MCF 10A (cell line): ENCODE measurements around the gene MRPS25. TPM values are rescaled to one million over a fixed set of nuclear protein-coding genes. Genes with fewer than 3 reads are reported as not detected.

Experiments used
- BruUV-seq: library from RNA; stranded (reverse); fragments of 400-500 nt; replicated peaks from 2 replicates; lab custom pipeline; 2021; lab: Mats Ljungman, UMichigan
- CTCF ChIA-PET: fragments of 300-600 bp; sonication (Branson Sonifier 250); formaldehyde crosslinking; extraction: SDS; loops from one replicate; lab custom pipeline; 2021; ENCODE audit warnings: antibody characterized with exemption, inconsistent platforms; lab: Yijun Ruan, JAX
- POLR2A ChIA-PET: fragments of 300-600, 350-650 bp; sonication (Branson Sonifier 250); formaldehyde crosslinking; extraction: SDS; loops from one replicate; lab custom pipeline; 2020; ENCODE audit warnings: antibody characterized with exemption, inconsistent platforms; lab: Yijun Ruan, JAX
- DNase-seq: peaks from one replicate; pipeline ENCODE4 v3.0.0-alpha.2; 2018; ENCODE audit not compliant: unreplicated experiment
- H3K27ac Mint-ChIP-seq: one replicate; pipeline ENCODE4 v1.8.0; 2022; ENCODE audit warnings: mild to moderate bottlenecking, low read depth, mixed read lengths; ENCODE audit not compliant: unreplicated experiment
- H3K27me3 Mint-ChIP-seq: one replicate; pipeline ENCODE4 v1.8.0; 2022; ENCODE audit warnings: mixed read lengths; ENCODE audit not compliant: insufficient read depth, unreplicated experiment
- H3K36me3 Mint-ChIP-seq: one replicate; pipeline ENCODE4 v1.8.0; 2022; ENCODE audit warnings: mild to moderate bottlenecking, moderate library complexity, mixed read lengths; ENCODE audit not compliant: insufficient read depth, unreplicated experiment
- H3K4me1 Mint-ChIP-seq: one replicate; pipeline ENCODE4 v1.8.0; 2022; ENCODE audit warnings: mixed read lengths; ENCODE audit not compliant: insufficient read depth, unreplicated experiment
- H3K4me3 Mint-ChIP-seq: one replicate; pipeline ENCODE4 v1.8.0; 2022; ENCODE audit warnings: mild to moderate bottlenecking, moderate library complexity, mixed read lengths; ENCODE audit not compliant: unreplicated experiment
- H3K9me3 Mint-ChIP-seq: one replicate; pipeline ENCODE4 v1.8.0; 2022; ENCODE audit warnings: mixed read lengths; ENCODE audit not compliant: unreplicated experiment
- CTCF ChIP-seq: fragments of 200-600 bp; IDR thresholded peaks from one replicate; pipeline ENCODE4 v1.8.0; 2022; ENCODE audit warnings: antibody characterized with exemption, mild to moderate bottlenecking; ENCODE audit not compliant: unreplicated experiment
- intact Hi-C: fragments of 100-400 bp; cut with micrococcal nuclease; formaldehyde crosslinking; loops from 2 replicates; pipeline ENCODE4 v1.14.1; 2022
- total RNA-seq: library from RNA; stranded (reverse); gene quantifications from 2 replicates; pipeline ENCODE4 v1.2.3, GENCODE V29; 2022

The MRPS25 gene
- total RNA-seq, 1 experiment from 2014 or later: 87.2 TPM

- no peaks in the 10 kb centered on the region for H3K27me3 Mint-ChIP-seq
- BruUV-seq: no TSS peak
- no peak overlapping the region for H3K4me3 Mint-ChIP-seq
- no peak for TF ChIP-seq CTCF
- DNase-seq: no peak
- intact Hi-C loops: no loop called here
- no peak overlapping the region for H3K27ac Mint-ChIP-seq
- H3K36me3 Mint-ChIP-seq: peaks cover 77% of the 10 kb centered on the region
- ChIA-PET CTCF (no interaction called here), POLR2A (interaction anchor here (2.8 kb wide), 1 partner anchor 15 kb away, joined by 23 read pairs; the partner anchor contains the start of gene MRPS25)
- H3K9me3 Mint-ChIP-seq: no peaks in the 10 kb centered on the region
- no peaks in the 10 kb centered on the region for H3K4me1 Mint-ChIP-seq
Observed at GRCh38 chr3:15049584-15049983, 15.5 kb downstream of the MRPS25 start.

GRCh38 chr3:15045667-15046066 lies 19.4 kb downstream of the MRPS25 start:
- peaks cover 97% of the 10 kb centered on the region for H3K36me3 Mint-ChIP-seq
- CTCF ChIA-PET: interaction anchor here (1.8 kb wide), 1 partner anchor 12 kb away, joined by 6 read pairs; no protein-coding TSS in a partner anchor
- intact Hi-C loops: no loop called here

GRCh38 chr3:15044326-15044725 lies 20.8 kb downstream of the MRPS25 start:
- Mint-ChIP-seq H3K4me3 (no peak overlapping the region), H3K27me3 (no peaks in the 10 kb centered on the region), H3K27ac (no peak overlapping the region), H3K9me3 (no peaks in the 10 kb centered on the region), H3K4me1 (peaks cover 5% of the 10 kb centered on the region), H3K36me3 (peaks cover 97% of the 10 kb centered on the region)
- ChIA-PET CTCF (no interaction called here), POLR2A (interaction anchor here (1.0 to 1.9 kb wide), 2 partner anchors 97 to 393 kb away, joined by 3 to 5 read pairs; partner anchors contain the start of genes CCDC174 and NR2C2)
- TF ChIP-seq CTCF: no peak
- BruUV-seq: no TSS peak
- intact Hi-C loops: no loop called here
- no peak for DNase-seq

More at GRCh38 chr3:15045667-15046066, 19.4 kb downstream of the MRPS25 start:
- Mint-ChIP-seq H3K27ac (no peak overlapping the region), H3K4me3 (no peak overlapping the region), H3K9me3 (no peaks in the 10 kb centered on the region), H3K4me1 (peaks cover 5% of the 10 kb centered on the region), H3K27me3 (no peaks in the 10 kb centered on the region)
- POLR2A ChIA-PET: interaction anchor here (0.8 to 1.9 kb wide), 3 partner anchors 8 to 99 kb away, joined by 3 to 5 read pairs (median 3); partner anchors contain the start of gene NR2C2
- no peak for TF ChIP-seq CTCF
- DNase-seq: no peak
- BruUV-seq: no TSS peak

GRCh38 chr3:15043408-15044171 lies 21.5 kb downstream of the MRPS25 start:
- intact Hi-C loops: no loop called here
- no peak overlapping the region for H3K4me3 Mint-ChIP-seq
- POLR2A ChIA-PET: interaction anchor here (1.0 to 1.1 kb wide), 2 partner anchors 59 to 392 kb away, joined by 3 read pairs; partner anchors contain the start of gene CCDC174
- H3K27ac Mint-ChIP-seq: no peak overlapping the region
- H3K27me3 Mint-ChIP-seq: no peaks in the 10 kb centered on the region
- no peaks in the 10 kb centered on the region for H3K9me3 Mint-ChIP-seq
- CTCF ChIA-PET: interaction anchor here (0.6 kb wide), 1 partner anchor 49 kb away, joined by 3 read pairs; no protein-coding TSS in a partner anchor
- peaks cover 97% of the 10 kb centered on the region for H3K36me3 Mint-ChIP-seq
- H3K4me1 Mint-ChIP-seq: peaks cover 5% of the 10 kb centered on the region
- no peak for DNase-seq
- no peak for TF ChIP-seq CTCF
- BruUV-seq: no TSS peak
